ENCODE data around the gene PEG3. TPM values are rescaled to one million over a fixed set of nuclear protein-coding genes. Genes with fewer than 3 reads are reported as not detected.

PEG3 gene
- not detected in 5 replicates for total RNA-seq (2022; extraction: Qiagen RNA extraction)

DNA sequence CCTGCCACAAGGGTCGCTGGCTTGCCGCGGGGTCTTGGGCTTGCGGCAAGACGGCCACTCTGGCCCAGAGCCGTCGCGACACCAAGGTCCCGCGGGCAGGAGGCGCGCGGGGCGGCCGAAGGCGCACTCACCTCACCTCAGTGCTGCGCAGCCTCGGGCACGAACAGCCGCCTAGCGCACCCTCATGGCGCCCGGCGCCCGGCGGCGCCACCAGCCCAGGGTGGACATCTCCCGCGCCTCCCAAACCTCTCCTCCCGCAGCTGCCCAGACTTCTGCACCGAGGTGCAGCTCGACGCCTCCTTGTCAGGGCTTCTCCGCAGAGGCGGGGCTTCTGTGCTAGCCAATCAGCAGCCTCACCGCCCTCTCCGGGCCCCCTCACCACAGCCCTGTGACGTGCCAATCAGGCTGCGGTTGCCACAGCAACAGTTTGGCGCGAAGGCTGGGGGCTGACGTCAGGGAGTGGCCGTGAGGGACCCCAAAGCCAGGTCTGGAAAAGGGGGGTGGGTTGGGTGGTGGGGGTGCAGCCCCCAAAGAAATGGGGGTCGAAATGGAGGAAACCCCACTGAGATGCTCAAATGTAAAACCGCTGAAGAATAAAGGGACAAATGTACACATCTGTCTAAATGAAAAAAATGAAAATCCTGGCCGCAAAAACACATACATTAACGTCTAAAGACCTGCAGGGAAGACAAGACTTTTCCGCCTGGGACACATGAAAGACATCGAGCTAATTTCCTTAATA, at the start of gene PEG3, which contains the start of gene ZIM2:
Gene PEG3 (minus strand): TSS at position 276 of the 742 bp plus-strand sequence. CDS start 16,071 bp downstream, outside the sequence.
Gene ZIM2 (minus strand): TSS at position 276 of the 742 bp plus-strand sequence. CDS start 16,449 bp downstream, outside the sequence.

Other genes with a start within 250 kb of the PEG3 start
- 10.0 to 12.4 TPM (median 11.7 TPM) in 5 replicates for gene ZNF71, start 245.4 kb downstream of the PEG3 start, total RNA-seq (2022; extraction: Qiagen RNA extraction)
- gene SMIM17, start 197.6 kb downstream of the PEG3 start, total RNA-seq (2022; extraction: Qiagen RNA extraction), result 0.08 to 0.11 TPM in 2 of 5 replicates, not detected in the others
- not detected in 5 replicates for gene ZNF835, start 169.0 kb downstream of the PEG3 start, total RNA-seq (2022; extraction: Qiagen RNA extraction)
- not detected in 5 replicates for gene ZIM2, start within 50 bp of the PEG3 start, total RNA-seq (2022; extraction: Qiagen RNA extraction)